SU-DHL-6 (cell line): Measurements from ENCODE around the gene MARS1.

Experiments
- H2AFZ ChIP-seq: fragments of 200-600 bp; sonication (generic); 2 replicates; pipeline ENCODE4 v1.6.1; 2014; ENCODE audit warnings: low read depth, mild to moderate bottlenecking, moderate library complexity, mixed read lengths, antibody characterized with exemption, low read length; ENCODE audit not compliant: severe bottlenecking
- H3F3A ChIP-seq: fragments of 200-600 bp; shearing (Covaris generic); 2 replicates; pipeline ENCODE4 v1.6.0; 2016; ENCODE audit warnings: antibody characterized with exemption, mild to moderate bottlenecking; ENCODE audit not compliant: insufficient read depth
- H3K27ac ChIP-seq: fragments of 200-600 bp; sonication (generic); 2 replicates; pipeline ENCODE4 v1.5.1; 2016; ENCODE audit warnings: low read depth, mild to moderate bottlenecking, low read length, moderate library complexity, mixed read lengths
- H3K27me3 ChIP-seq: fragments of 200-600 bp; sonication (generic), shearing (Covaris generic); 2 replicates; pipeline ENCODE4 v1.6.0; 2014; ENCODE audit warnings: mild to moderate bottlenecking, low read length
- H3K36me3 ChIP-seq: fragments of 200-600 bp; sonication (generic); 2 replicates; pipeline ENCODE4 v1.6.1; 2014; ENCODE audit warnings: mild to moderate bottlenecking, low read length, mixed read lengths
- H3K4me2 ChIP-seq: fragments of 300-600, 200-600 bp; shearing (Covaris generic), sonication (generic); 2 replicates; pipeline ENCODE4 v1.6.0; 2014; ENCODE audit warnings: low read length, low read depth, mild to moderate bottlenecking; ENCODE audit not compliant: poor library complexity, severe bottlenecking
- H3K4me3 ChIP-seq: fragments of 200-600 bp; sonication (generic); 2 replicates; pipeline ENCODE4 v1.5.1; 2014; ENCODE audit warnings: antibody characterized with exemption, low read length, mild to moderate bottlenecking, mixed read lengths; ENCODE audit not compliant: insufficient read depth, poor library complexity, severe bottlenecking
- H3K79me2 ChIP-seq: fragments of 200-600 bp; sonication (generic); 2 replicates; pipeline ENCODE4 v1.6.1; 2014; ENCODE audit warnings: mild to moderate bottlenecking, low read length, moderate library complexity; ENCODE audit not compliant: insufficient read depth
- H3K9ac ChIP-seq: fragments of 200-600 bp; sonication (generic); 2 replicates; pipeline ENCODE4 v1.7.0; 2014; ENCODE audit warnings: mild to moderate bottlenecking, low read length
- H3K9me2 ChIP-seq: fragments of 200-600 bp; sonication (generic); replicated peaks from 2 replicates; pipeline ENCODE4 v1.6.1; 2014; ENCODE audit warnings: low read length; ENCODE audit not compliant: insufficient read depth
- H3K9me3 ChIP-seq: fragments of 200-600 bp; sonication (generic); 2 replicates; pipeline ENCODE4 v1.6.1; 2014; ENCODE audit warnings: low read length, mixed read lengths; ENCODE audit not compliant: insufficient read depth
- H4K20me1 ChIP-seq: fragments of 200-600 bp; sonication (generic); 2 replicates; pipeline ENCODE4 v1.6.1; 2014; ENCODE audit warnings: low read depth, mild to moderate bottlenecking, antibody characterized with exemption, low read length, moderate library complexity, mixed read lengths
- EZH2phosphoT487 ChIP-seq: fragments of 200-600 bp; sonication (generic), shearing (Covaris generic); conservative IDR thresholded peaks from 2 replicates; pipeline ENCODE4 v1.6.1; 2018; ENCODE audit warnings: mild to moderate bottlenecking, antibody characterized with exemption, low read length, moderate library complexity, mixed read lengths
- TF ChIP-seq, protein P1 (sequence below): fragments of 200-600 bp; sonication (generic); IDR thresholded peaks from one replicate; pipeline ENCODE4 v1.5.1; 2017; ENCODE audit warnings: antibody characterized with exemption, mild to moderate bottlenecking, low read length, moderate library complexity; ENCODE audit not compliant: insufficient read depth, poor library complexity, severe bottlenecking

The MARS1 gene

GRCh38 chr12:57523706-57524614 lies 36.1 kb downstream of the MARS1 start:
- H3K79me2 ChIP-seq, result peaks cover 24% of the 10 kb centered on the region
- peak overlapping the region; percentile 98 for H3K27ac ChIP-seq

GRCh38 chr12:57524814-57525614 lies 37.1 kb downstream of the MARS1 start:
- Histone ChIP-seq H3K79me2 (peaks cover 14% of the 10 kb centered on the region), H3K4me3 (no peak overlapping the region), H3K9ac (peak overlapping the region; percentile 83; the same call in 1 of the 2 replicates), H3F3A (peaks cover 32% of the 10 kb centered on the region), H3K4me2 (peak overlapping the region; percentile 90), H2AFZ (no peak overlapping the region), H3K9me3 (no peaks in the 10 kb centered on the region), H3K27ac (no peak overlapping the region), H4K20me1 (no peaks in the 10 kb centered on the region), H3K27me3 (no peaks in the 10 kb centered on the region), H3K36me3 (no peaks in the 10 kb centered on the region; the same call in 1 of the 2 replicates), H3K9me2 (no peaks in the 10 kb centered on the region)
- TF ChIP-seq, protein P1, sequence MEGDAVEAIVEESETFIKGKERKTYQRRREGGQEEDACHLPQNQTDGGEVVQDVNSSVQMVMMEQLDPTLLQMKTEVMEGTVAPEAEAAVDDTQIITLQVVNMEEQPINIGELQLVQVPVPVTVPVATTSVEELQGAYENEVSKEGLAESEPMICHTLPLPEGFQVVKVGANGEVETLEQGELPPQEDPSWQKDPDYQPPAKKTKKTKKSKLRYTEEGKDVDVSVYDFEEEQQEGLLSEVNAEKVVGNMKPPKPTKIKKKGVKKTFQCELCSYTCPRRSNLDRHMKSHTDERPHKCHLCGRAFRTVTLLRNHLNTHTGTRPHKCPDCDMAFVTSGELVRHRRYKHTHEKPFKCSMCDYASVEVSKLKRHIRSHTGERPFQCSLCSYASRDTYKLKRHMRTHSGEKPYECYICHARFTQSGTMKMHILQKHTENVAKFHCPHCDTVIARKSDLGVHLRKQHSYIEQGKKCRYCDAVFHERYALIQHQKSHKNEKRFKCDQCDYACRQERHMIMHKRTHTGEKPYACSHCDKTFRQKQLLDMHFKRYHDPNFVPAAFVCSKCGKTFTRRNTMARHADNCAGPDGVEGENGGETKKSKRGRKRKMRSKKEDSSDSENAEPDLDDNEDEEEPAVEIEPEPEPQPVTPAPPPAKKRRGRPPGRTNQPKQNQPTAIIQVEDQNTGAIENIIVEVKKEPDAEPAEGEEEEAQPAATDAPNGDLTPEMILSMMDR, result no peak
- TF ChIP-seq EZH2phosphoT487, result no peak

More at GRCh38 chr12:57523706-57524614, 36.1 kb downstream of the MARS1 start:
- H3F3A ChIP-seq, result peaks cover 32% of the 10 kb centered on the region
- no peaks in the 10 kb centered on the region; the same call in 1 of the 2 replicates for H4K20me1 ChIP-seq
- H3K36me3 ChIP-seq, result no peaks in the 10 kb centered on the region; the same call in 1 of the 2 replicates
- TF ChIP-seq, protein P1, result no peak
- H3K4me2 ChIP-seq, result peak overlapping the region; percentile 90
- no peaks in the 10 kb centered on the region for H3K9me3 ChIP-seq
- peak overlapping the region; percentile 81 for H3K4me3 ChIP-seq
- no peaks in the 10 kb centered on the region for H3K9me2 ChIP-seq
- H3K9ac ChIP-seq, result peak overlapping the region; percentile 83
- no peaks in the 10 kb centered on the region for H3K27me3 ChIP-seq
- no peak overlapping the region for H2AFZ ChIP-seq

- Histone ChIP-seq H3K4me3 (no peak overlapping the region), H4K20me1 (no peaks in the 10 kb centered on the region), H3K4me2 (no peak overlapping the region), H3K9me3 (no peaks in the 10 kb centered on the region), H3F3A (peaks cover 35% of the 10 kb centered on the region), H2AFZ (no peak overlapping the region), H3K27ac (no peak overlapping the region), H3K27me3 (no peaks in the 10 kb centered on the region), H3K36me3 (no peaks in the 10 kb centered on the region; the same call in 1 of the 2 replicates), H3K9ac (no peak overlapping the region), H3K79me2 (peaks cover 12% of the 10 kb centered on the region), H3K9me2 (no peaks in the 10 kb centered on the region)
- TF ChIP-seq EZH2phosphoT487, result no peak
- TF ChIP-seq, protein P1, result no peak
Observed at GRCh38 chr12:57525615-57526383, 37.9 kb downstream of the MARS1 start.
